ENCODE measurements around the gene OR6B1. TPM values are rescaled to one million over a fixed set of nuclear protein-coding genes. Genes with fewer than 3 reads are reported as not detected.

Gene OR6B1
- total and polyA plus RNA-seq, 2 experiments from 2014 or later = not detected

GRCh38 chr7:144036302-144036885 lies 36.3 kb downstream of the OR6B1 start (continued):
- TF ChIP-seq CTCF (conservative IDR thresholded peaks at IDR 0.05; ENCODE audit: low read depth in 2 of 2) (no peak), REST (IDR thresholded peaks at IDR 0.05; ENCODE audit: unreplicated experiment) (no peak), ZNF331 (CRISPR knock-in tag; IDR thresholded peaks at IDR 0.05; ENCODE audit: low read depth) (no peak), STAT1 (IDR thresholded peaks at IDR 0.05; ENCODE audit: unreplicated experiment) (no peak), ZNF114 (CRISPR knock-in tag; IDR thresholded peaks at IDR 0.05) (no peak), JUNB (IDR thresholded peaks at IDR 0.05; ENCODE audit: unreplicated experiment) (no peak)

GRCh38 chr7:144037414-144038035 lies 37.4 kb downstream of the OR6B1 start:
- no peak overlapping the region for H3K4me3 Mint-ChIP-seq
- no peaks in the 10 kb centered on the region for H3K79me2 ChIP-seq (replicated peaks; ENCODE audit: insufficient read depth)
- H3K27me3 Mint-ChIP-seq (ENCODE audit: insufficient read depth, low read depth, poor library complexity) = no peaks in the 10 kb centered on the region
- H3K9me3 Mint-ChIP-seq = no peaks in the 10 kb centered on the region
- no peaks in the 10 kb centered on the region for H3K36me3 ChIP-seq (ENCODE audit: insufficient read depth)
- no peaks in the 10 kb centered on the region for H4K20me1 ChIP-seq (replicated peaks; ENCODE audit: insufficient read depth)
- DNase-seq (ENCODE audit: low spot score) (no peak), ATAC-seq (no peak)
- no peak overlapping the region for H3K4me2 ChIP-seq
- H3F3A ChIP-seq (replicated peaks; ENCODE audit: low read depth) = no peaks in the 10 kb centered on the region
- no peak overlapping the region for H2AFZ ChIP-seq
- TF ChIP-seq STAT1 (IDR thresholded peaks at IDR 0.05; ENCODE audit: unreplicated experiment) (no peak), REST (IDR thresholded peaks at IDR 0.05; ENCODE audit: unreplicated experiment) (no peak), JUNB (IDR thresholded peaks at IDR 0.05; ENCODE audit: unreplicated experiment) (no peak), CREB1 (CRISPR knock-in tag; IDR thresholded peaks at IDR 0.05; ENCODE audit: low read depth) (no peak), ZNF331 (CRISPR knock-in tag; IDR thresholded peaks at IDR 0.05; ENCODE audit: low read depth) (no peak), ETS1 (IDR thresholded peaks at IDR 0.05) (no peak)
- no peaks in the 10 kb centered on the region for H3K4me1 ChIP-seq (ENCODE audit: insufficient read depth)
- H3K4me1 Mint-ChIP-seq = peaks cover 3% of the 10 kb centered on the region; the same call in 2 of the 3 replicates
- H3K9me2 ChIP-seq (ENCODE audit: insufficient read depth) = peaks cover 9% of the 10 kb centered on the region
- no peak overlapping the region for H3K27ac ChIP-seq (ENCODE audit: low read depth)
- no peaks in the 10 kb centered on the region for H3K27me3 ChIP-seq (ENCODE audit: insufficient read depth)
- H3K4me3 ChIP-seq = no peak overlapping the region
- no peaks in the 10 kb centered on the region for H3K36me3 Mint-ChIP-seq (ENCODE audit: low read depth)
- H3K27ac Mint-ChIP-seq = no peak overlapping the region
